Measurements from ENCODE around the gene SIRT3.
"Not testable (repeated sequence)": the region's sequence is repeated elsewhere in the genome, so short reads cannot be mapped to it uniquely, and the experiment has no call there.

SIRT3 gene

GRCh38 chr11:270451-271318 lies 34.5 kb upstream of the SIRT3 start:
- DNase-seq (ENCODE audit: low read depth in 2 of 2) = no peak

GRCh38 chr11:269146-269890 lies 33.2 kb upstream of the SIRT3 start:
- no peak for DNase-seq (ENCODE audit: low read depth in 2 of 2)

DNA sequence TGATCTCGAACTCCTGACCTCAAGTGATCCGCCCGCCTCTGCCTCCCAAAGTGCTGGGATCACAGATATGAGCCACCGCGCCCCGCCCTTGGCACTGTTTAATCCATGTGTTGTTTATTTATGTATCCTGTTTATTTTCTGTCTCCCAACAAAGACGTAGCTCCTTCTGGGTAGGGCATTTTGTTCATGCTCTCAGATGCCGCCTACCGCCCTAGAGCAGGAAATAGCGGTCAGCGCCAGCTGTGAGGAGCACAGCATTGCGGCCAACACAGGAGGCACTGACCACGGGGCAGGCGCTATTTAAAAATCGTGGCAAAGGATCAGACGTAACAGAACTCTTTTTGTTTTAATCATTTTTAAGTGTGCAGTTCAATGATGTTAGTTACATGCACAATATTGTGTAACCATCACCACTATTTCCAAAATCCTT lies 32.6 kb upstream of the SIRT3 start:
- DNase-seq (ENCODE audit: low read depth in 2 of 2) = not testable (repeated sequence)

DNA sequence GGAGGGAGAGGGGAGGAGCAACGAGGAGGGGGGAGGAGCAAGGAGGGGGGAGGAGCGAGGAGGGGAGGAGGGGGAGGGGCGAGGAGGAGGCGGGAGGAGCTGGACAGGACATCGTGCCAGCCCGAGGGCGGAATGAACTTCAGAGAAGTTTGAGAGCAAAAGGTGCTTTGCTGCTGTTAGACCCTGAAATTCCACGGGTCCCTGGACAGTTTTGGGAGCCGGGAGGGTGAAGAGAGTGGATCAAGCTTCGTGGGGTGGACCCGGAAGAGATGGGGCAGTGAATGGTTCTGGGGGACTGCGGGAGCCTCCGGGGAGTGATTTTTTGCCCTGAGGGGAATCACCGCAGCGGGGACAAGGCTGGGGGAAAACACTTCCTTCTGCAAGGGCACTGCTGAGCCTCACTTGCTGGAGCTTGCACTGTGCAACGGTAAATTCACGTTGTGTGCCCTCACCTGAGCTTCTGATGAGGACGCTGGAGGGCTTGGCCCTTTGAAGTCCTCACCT lies 31.4 kb upstream of the SIRT3 start:
- DNase-seq (ENCODE audit: low read depth in 2 of 2) = no peak

DNA sequence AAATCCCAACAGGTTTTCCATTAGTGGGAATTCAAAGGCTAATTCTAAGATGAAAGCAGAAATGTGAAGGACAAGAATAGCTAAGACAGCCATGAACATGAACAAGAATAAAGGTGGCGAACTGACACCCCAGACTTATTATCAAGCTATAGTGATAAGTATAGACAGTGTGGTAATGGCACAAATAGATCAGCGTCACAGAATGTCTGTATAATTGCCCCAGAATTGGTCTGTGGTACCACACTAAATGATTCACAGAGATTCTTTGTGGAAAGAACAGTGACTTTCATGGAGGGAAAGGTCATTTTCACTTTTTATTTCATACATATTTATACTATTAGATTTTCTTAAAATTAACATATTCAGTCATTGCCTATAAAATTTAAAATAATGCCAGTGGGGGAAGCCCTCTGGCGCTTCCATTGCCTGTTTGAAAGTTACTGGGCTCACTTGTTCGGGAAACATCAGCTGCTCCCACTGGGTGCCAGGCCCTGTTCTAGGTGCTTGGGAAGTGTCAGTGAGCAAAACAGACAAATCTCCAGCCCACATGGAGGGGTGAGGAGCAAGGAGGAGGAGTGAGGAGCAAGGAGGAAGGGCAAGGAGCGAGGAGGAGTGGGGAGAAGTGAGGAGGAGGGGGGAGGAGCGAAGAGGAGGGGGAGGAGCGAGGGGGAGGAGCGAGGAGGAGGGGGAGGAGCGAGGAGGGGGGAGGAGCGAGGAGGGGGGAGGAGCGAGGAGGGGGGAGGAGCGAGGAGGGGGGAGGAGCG lies 30.7 kb upstream of the SIRT3 start:
- no peak for DNase-seq (ENCODE audit: low read depth in 2 of 2)

DNA sequence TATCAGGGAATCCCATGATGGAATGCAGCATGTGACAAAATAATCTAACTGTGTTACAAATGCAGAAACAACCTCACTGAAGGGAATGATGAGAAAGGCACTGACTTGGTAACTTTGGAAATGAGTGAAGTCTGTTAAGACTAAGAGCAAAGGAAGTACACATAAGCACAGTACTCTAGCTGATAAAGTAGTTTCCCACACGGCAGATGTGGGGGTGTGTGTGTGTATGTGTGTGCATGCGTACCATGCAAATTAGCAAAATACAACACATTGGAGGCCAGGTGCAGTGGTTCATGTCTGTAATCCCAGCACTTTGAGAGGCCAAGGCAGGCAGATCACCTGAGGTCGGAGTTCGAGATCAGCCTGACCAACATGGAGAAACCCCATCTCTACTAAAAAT lies 25.5 kb upstream of the SIRT3 start:
- no peak for DNase-seq (ENCODE audit: low read depth in 2 of 2)

DNA sequence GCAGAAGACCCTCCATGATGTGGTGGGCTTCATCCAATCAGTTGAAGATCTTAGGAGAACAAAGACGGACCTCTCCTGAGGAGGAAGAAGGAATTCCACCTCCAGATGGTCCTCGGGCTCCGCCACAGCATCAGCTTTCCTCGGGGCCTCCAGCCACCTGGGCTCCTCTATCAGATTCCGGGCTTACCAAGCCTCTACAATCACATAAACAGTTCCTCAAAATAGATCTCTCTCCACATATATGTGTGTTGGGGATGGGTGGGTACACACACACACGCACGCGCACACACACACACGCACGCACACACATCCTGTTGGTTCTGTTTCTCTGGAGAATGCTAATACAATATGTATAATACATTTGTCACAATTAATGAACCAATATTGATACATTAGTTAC lies 23.3 kb upstream of the SIRT3 start:
- no peak for DNase-seq (ENCODE audit: low read depth in 2 of 2)

- DNase-seq (ENCODE audit: low read depth in 2 of 2) = no peak
These were observed 21.8 kb upstream of the SIRT3 start for GRCh38 chr11:257766-258493.

DNA sequence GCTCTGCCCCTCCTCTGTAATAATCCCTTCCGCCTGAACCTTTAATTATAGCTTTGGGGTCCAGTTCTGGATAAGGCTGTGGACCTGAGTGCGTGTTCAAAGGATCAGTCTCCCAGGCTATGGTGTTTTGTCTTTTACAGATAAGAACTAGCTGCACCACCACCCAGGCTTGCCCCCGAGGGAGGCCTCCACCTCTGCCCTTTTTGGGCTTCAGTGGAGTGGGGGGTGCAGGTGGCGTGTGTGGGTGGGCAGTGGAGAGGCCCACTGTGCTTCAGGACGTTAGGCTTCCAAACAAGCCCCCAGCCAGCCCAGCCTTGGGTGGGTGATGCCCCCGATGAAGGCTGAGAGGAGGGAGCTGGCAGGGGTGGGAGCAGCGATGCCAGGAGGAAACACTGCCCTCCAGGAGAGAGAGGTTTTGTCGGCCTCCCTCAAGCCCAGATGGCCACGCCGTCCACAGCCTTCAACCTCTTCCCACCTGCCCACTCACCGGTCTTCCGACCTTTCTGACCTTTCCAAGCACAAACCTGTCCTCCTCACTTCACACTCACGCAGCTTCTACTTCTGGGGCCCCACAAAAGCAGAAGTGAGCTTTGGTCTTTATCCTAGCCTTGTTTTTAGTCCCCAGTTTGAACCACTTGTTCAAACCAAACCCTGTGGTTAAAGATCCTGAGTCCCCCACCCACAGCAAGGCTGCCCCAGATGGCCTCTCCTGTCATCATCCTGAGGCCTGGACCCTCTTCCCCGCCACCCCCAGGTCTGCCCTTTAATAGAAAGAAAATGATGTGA lies 21.0 kb upstream of the SIRT3 start:
- DNase-seq (ENCODE audit: low read depth in 2 of 2) = no peak

DNA sequence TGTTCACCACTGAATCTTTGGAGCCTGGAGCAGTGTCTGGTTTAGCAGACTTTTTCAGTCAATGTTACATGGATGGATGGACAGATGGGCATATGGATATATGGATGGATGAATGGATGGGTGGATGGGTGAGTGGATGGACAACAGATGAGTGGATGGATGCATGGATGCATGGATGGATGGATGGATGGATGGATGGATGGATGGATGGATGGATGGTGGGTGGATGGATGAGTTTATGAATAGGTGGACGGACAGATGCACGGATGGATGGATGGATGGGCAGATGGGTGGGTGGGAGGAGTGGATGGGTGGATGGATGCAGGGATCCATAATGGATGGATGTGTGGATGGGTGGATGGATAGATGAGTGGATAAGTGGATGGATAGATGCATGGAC lies 19.7 kb upstream of the SIRT3 start:
- no peak for DNase-seq (ENCODE audit: low read depth in 2 of 2)

DNA sequence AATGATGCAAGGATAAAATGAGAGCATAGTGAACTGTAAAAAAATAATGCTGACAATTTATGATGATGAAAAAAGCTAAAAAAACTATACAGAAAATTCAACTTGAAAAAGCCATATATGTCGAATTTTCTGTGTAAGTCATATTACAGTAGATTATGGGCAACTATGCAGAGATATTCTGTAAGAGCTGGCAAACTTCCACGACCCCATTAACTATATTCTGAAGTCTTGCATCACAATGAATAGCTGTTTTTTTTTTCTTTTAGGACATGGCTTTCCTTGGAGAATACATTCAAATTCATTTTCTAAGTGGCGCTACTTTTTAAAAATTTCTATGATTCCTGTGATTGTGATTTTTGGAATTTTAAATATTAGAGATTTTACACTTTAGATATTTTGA lies 19.0 kb upstream of the SIRT3 start:
- no peak for DNase-seq (ENCODE audit: low read depth in 2 of 2)

DNA sequence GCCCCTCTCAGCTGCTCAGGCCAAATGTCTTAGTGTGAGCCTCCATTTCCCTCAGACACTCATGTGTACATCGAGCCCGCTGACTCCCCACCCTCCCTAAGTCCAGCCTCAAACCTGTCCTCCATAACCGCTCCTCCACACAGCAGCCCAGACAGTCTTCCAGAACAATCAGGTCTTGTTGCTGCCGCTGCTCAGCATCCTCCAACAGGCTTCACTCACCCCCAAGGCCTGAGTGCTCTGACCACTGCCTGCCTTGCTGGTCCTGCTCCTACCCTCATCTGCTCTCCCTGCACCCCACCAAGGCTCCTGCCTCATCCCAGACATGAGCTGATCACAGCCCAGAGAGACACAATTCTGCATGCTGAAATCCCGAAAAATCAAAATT lies 17.7 kb upstream of the SIRT3 start:
- DNase-seq (ENCODE audit: low read depth in 2 of 2) = no peak

DNA sequence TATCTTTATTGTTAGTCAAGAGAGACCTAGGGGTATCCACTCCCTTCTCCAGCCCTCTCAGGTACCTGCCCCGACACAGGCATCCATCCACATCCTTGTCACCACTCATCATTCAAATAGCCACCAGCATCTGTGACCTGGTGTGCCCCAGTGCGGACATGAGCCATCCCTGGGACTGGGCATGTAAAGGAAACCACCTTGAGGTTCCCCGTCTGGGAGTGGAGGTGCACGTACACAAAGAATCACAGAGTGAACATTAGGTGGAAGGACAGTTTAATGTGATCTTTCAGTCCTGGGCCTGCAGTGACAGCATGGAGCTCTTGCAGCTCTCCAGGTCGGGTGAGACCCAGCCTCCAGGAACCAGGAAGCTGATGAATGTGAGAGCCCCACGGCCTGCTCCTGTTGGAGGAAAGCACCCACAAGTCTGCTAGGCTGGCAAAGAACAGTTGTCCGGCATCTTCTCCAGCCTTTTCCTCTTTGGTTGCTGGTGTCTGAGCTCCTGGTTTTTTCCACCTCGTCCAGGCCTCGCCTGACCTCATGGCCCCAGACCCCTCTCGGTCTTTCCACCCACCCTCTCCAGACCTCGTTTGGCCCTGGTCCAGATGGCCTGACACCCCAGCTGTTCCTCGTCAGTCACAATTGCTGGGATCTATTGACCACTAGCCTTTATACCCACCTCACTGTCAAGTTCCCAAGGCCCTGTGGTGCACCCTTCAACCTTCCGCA lies 17.2 kb upstream of the SIRT3 start:
- DNase-seq (ENCODE audit: low read depth in 2 of 2) = no peak

DNA sequence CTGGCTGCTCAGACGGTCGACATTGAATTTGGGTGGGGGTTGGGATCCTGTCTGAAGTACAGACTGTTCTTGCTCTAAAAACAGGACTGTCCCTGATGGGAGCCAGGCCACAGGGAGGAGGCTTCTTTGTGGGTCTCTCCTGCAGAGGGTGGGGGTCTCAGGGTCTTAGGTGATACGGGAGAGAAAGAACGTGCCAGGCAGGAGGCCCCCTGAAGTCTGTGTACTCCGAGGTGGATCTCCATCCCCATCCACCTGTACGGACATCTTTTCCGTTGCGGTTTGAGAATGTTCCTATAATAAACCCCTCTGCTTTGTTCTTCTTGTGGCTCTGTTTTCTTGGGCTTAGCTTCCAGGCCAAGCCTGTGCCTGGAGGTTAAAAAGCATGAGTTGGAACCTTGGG lies 16.5 kb upstream of the SIRT3 start:
- DNase-seq (ENCODE audit: low read depth in 2 of 2) = no peak

DNA sequence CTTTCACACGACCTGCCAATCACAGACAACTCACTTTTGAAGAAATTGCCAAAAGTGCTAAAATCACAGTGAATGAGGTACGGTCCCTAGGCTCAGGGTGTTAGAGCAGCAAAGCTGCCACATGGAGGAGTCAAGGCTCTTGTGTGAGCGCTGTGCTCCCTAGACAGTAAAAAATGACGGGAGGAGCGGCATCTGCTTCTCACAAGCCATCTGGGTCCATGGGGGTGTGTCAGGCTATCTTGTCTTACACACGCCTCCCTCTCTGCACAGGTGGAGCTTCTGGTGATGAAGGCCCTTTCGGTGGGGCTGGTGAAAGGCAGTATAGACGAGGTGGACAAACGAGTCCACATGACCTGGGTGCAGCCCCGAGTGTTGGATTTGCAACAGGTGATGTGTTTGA lies 15.4 kb upstream of the SIRT3 start:
- no peak for DNase-seq (ENCODE audit: low read depth in 2 of 2)

GRCh38 chr11:250740-251299 lies 14.7 kb upstream of the SIRT3 start:
- DNase-seq (ENCODE audit: low read depth in 2 of 2) = peak; percentile 68 to 69

DNA sequence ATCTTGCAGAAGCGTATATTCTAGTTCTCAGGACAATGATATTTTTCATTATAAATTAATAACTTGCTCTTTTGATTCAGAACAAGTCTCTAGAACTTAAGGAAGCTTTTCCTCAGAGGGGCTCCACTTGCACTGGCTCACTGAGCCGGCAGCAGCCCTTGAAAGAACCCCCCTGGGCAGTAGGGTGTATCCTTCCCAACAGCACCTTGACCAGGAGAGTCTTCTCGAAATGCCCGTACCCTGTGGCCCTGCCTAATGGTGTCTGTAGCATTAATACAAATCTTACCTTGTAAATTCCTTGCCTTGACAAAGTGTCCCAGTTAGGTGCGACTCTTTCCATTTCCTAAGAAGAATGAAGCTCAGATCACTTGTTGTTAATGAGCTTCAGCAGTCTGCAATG lies 14.1 kb upstream of the SIRT3 start:
- DNase-seq (ENCODE audit: low read depth in 2 of 2) = no peak

GRCh38 chr11:249062-249461 lies 12.9 kb upstream of the SIRT3 start:
- DNase-seq (ENCODE audit: low read depth in 2 of 2) = no peak

GRCh38 chr11:244376-244775 lies 8.2 kb upstream of the SIRT3 start:
- DNase-seq (ENCODE audit: low read depth in 2 of 2) = no peak

- no peak for DNase-seq (ENCODE audit: low read depth in 2 of 2)
These were observed 5.5 kb upstream of the SIRT3 start for GRCh38 chr11:241634-242033.
